ENCODE data around the gene ZNF100.
"Not testable (repeated sequence)": the region's sequence is repeated elsewhere in the genome, so short reads cannot be mapped to it uniquely, and the experiment has no call there.

ZNF100 gene

GRCh38 chr19:21767065-21767800, at the start of gene ZNF100:
Gene ZNF100 (minus strand): TSS chr19:21767579. CDS start chr19:21767429, 150 bp downstream.
- peak; percentile 75 to 81 for DNase-seq (ENCODE audit: low read depth in 2 of 2)

- no peak for DNase-seq (ENCODE audit: low read depth in 2 of 2)
Measured at GRCh38 chr19:21812448-21812847, 45.1 kb upstream of the ZNF100 start.

GRCh38 chr19:21808400-21809000, 41.1 kb upstream of the ZNF100 start:
- not testable (repeated sequence) for DNase-seq (ENCODE audit: low read depth in 2 of 2)

GRCh38 chr19:21789466-21790085, 22.2 kb upstream of the ZNF100 start:
- no peak for DNase-seq (ENCODE audit: low read depth in 2 of 2)

- DNase-seq (ENCODE audit: low read depth in 2 of 2): no peak
Measured at GRCh38 chr19:21786936-21787335, 19.6 kb upstream of the ZNF100 start.

GRCh38 chr19:21775792-21776191, 8.4 kb upstream of the ZNF100 start:
- not testable (repeated sequence) for DNase-seq (ENCODE audit: low read depth in 2 of 2)

- DNase-seq (ENCODE audit: low read depth in 2 of 2): peak in 1 of 2 experiments; percentile 4
Measured at GRCh38 chr19:21766705-21767064, 694 bp downstream of the ZNF100 start.

- no peak for DNase-seq (ENCODE audit: low read depth in 2 of 2)
Measured at GRCh38 chr19:21765151-21765550, 2.2 kb downstream of the ZNF100 start.

GRCh38 chr19:21761547-21761946, 5.8 kb downstream of the ZNF100 start:
- not testable (repeated sequence) for DNase-seq (ENCODE audit: low read depth in 2 of 2)

GRCh38 chr19:21758296-21758695, 9.1 kb downstream of the ZNF100 start:
- no peak for DNase-seq (ENCODE audit: low read depth in 2 of 2)

- DNase-seq (ENCODE audit: low read depth in 2 of 2): not testable (repeated sequence)
Measured at GRCh38 chr19:21755555-21755954, 11.8 kb downstream of the ZNF100 start.

GRCh38 chr19:21751384-21751783, 16.0 kb downstream of the ZNF100 start:
- DNase-seq (ENCODE audit: low read depth in 2 of 2): no peak

GRCh38 chr19:21750586-21751128, 16.7 kb downstream of the ZNF100 start:
- no peak for DNase-seq (ENCODE audit: low read depth in 2 of 2)

GRCh38 chr19:21749090-21749489, 18.3 kb downstream of the ZNF100 start:
- DNase-seq (ENCODE audit: low read depth in 2 of 2): no peak

- DNase-seq (ENCODE audit: low read depth in 2 of 2): no peak
Measured at GRCh38 chr19:21748088-21748487, 19.3 kb downstream of the ZNF100 start.

GRCh38 chr19:21740559-21740958, 26.8 kb downstream of the ZNF100 start:
- DNase-seq (ENCODE audit: low read depth in 2 of 2): no peak

GRCh38 chr19:21726942-21727747, 40.2 kb downstream of the ZNF100 start:
- DNase-seq (ENCODE audit: low read depth in 2 of 2): not testable (repeated sequence)

- no peak for DNase-seq (ENCODE audit: low read depth in 2 of 2)
Measured at GRCh38 chr19:21713761-21714160, 53.6 kb downstream of the ZNF100 start.

GRCh38 chr19:21709464-21709863, 57.9 kb downstream of the ZNF100 start:
- no peak for DNase-seq (ENCODE audit: low read depth in 2 of 2)

GRCh38 chr19:21707878-21708277, 59.5 kb downstream of the ZNF100 start:
- not testable (repeated sequence) for DNase-seq (ENCODE audit: low read depth in 2 of 2)

- no peak for DNase-seq (ENCODE audit: low read depth in 2 of 2)
Measured at GRCh38 chr19:21707065-21707464, 60.3 kb downstream of the ZNF100 start.

- no peak for DNase-seq (ENCODE audit: low read depth in 2 of 2)
Measured at GRCh38 chr19:21705393-21705792, 62.0 kb downstream of the ZNF100 start.

Measured in stimulated activated CD4-positive, alpha-beta T cell treated with anti-CD3 and anti-CD28 coated beads, Interleukin-12 subunit alpha, Interleukin-12 subunit beta, amount 100 ng/mL, for 24 hours (primary cell).